Middle frontal gyrus (tissue), 1 donor: ENCODE data around the gene TMC6.

Experiments
- DNase-seq: peaks from one replicate; pipeline ENCODE4 v3.0.0-alpha.2; 2015; ENCODE audit warnings: low spot score; ENCODE audit errors: extremely low spot score

TMC6 gene

DNA sequence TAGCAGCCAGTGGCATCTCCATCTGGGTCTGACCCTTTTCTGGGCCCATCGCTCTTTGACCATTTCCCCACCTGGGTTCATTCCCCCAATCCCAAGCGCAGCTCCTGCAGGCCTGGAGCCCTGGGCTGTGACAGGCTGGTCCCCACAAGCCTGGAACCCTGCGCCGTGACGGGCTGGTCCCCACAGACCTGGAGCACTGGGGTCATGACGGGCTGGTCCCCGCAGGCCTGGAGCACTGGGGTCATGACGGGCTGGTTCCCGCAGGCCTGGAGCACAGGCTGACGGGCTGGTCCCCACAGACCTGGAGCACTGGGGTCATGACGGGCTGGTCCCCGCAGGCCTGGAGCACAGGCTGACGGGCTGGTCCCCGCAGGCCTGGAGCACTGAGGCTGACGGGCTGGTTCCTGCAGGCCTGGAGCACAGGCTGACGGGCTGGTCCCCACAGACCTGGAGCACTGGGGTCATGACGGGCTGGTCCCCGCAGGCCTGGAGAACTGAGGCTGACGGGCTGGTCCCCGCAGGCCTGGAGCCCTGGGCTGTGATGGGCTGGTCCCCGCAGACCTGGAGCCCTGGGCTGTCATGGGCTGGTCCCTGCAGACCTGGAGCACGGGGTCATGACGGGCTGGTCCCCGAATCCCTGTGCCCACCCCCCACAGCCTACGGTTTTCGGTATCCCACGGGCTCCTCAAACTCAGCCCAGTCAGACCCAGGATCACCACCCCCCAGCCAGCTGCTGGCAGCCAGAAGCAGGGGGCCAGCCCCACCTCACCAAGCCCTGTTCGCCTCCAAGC is 16.6 kb downstream of the TMC6 start:
- no peak for DNase-seq

DNA sequence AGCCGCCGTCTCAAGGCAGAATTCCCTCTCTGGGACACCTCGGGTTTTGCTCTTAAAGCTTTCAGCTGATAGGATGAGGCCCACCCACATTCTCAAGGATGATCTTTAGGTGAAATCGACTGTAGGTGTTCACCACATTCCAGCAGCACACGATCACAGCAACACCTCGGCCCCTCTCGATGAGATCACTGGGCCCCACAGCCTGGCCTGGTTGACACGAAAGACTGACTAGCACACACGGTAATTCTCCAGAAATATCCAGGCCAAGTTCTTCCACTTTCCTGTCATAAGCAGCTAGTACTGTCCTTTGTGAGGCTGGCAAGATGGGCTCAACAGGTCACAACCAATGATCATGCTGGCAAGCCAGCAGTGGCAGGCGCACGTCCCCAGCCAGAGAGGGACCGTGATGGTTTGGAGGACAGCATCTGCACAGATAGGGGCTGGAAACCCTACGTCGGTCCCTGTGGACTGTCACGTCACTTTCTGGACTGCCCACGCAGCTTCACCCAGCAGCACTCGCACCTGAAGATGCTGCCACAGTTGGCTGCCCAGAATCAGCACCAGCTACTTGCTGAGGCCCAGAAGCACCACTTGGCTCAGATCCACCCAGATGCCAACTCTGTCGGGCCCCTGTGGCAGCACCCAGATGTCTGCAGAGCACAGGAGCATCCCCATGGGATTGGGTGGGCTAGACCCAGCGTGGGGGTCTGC is 17.4 kb downstream of the TMC6 start:
- DNase-seq, result no peak

DNA sequence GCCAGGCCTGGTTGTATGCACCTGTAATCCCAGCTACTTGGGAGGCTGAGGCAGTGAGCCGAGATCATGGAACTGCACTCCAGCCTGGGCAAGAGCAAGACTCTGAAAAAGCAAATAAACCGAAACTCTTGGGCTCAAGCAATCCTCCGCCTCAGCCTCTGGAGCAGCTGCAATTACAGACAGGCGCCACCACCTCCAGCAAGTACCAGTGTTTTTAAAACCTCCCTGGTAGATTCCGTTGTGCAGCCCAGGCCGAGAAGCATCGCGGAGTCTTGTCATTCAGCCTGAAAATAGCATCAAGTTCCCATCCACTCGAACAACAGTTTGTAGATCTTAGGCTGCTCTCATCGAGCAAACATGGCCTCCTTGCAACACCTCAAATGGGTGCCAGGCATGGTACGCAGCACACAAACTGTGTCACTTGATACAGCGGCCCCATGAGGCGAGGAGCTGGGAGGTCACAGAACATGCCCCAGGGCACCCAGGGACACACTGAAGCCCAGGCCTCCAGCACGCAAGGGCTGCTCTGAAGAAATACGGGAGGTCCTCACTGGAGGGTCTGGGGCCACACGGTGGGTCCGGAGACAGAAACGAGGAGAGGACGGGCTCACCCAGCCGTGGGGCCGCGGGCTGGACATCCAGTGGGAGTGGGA is 18.1 kb downstream of the TMC6 start:
- no peak for DNase-seq

DNA sequence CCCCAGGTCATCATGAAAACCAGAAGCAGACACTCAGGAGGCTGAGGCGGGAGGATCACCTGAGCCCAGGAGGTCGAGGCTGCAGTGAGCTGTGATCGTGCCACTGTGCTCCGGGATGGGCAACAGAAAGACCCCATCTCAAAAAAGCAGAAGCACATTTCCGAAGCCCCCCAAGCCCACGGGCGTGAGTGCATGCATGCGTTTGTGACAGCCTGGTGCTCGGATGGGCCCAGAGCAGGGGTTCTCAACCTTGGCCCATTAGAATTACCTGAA is 19.1 kb downstream of the TMC6 start:
- DNase-seq, result no peak

DNA sequence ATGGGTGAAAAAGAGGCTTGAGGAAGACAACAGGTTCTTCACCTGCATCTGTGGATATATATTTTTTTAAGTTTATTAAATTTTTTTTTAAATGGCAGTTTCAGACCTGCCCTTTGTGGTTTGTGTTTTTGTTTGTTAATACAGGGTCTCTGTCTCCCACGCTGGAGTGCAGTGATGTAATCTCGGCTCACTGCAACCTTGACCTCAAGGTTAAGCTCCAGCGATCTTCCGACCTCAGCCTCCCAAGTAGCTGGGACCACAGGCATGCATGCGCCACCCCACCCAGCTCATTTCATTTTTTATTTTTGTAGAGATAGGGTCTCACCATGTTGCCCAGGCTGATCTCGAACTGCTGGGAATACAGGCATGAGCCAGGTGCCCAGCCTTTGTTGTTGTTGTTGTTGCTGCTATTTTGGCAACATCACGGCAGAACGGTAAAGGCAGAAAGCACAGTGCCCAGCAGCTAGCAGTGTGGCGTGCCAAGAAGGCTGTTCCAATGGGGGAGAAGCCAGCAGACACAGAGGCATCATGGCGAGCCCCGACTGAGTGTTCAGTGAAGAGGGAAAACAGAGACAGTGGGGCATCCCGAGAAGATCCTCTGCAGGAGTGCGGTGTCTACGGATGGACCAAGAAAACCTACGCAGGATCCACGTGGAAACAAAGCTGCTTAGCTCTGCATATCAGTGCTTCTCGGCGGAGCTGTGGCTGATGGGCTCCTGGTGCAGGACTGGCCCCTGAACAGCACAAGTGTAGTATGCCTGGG is 19.6 kb downstream of the TMC6 start:
- no peak for DNase-seq

DNA sequence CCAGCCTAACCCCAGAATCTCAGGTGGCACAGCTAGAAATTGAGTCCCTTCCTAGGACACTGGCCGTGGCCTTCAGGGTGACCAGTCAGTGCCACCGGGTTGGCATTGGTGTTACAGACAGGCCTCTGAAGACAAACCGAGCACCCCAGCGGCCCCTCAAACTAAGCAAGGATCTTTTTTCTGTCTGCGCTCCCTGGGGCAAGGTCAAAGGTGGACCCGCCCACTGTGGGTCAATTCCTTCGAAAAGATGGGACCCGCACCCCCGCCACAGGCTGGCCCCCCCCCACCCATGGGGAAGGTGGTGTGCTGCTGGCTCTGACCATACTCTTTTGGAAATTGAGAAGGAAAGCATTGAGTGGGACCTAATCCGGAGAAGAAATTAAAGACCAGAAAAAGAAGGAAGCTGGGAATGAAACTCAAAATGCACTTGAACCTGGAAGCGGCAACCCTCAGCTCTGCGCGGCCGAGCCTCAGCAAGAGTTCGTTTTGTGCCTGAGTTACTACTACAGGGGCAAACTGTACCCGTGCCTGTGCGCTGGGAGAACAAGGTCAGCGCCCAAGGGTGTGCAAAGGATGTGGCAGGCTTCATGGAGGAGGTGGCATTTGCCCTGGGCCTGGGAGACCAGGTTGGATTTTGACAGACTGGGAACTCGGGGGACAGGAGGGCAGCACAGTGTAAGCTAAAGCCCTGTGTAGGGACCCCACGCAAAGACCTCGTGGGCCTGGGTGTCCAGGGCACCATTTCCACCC is 20.4 kb downstream of the TMC6 start:
- no peak for DNase-seq

DNA sequence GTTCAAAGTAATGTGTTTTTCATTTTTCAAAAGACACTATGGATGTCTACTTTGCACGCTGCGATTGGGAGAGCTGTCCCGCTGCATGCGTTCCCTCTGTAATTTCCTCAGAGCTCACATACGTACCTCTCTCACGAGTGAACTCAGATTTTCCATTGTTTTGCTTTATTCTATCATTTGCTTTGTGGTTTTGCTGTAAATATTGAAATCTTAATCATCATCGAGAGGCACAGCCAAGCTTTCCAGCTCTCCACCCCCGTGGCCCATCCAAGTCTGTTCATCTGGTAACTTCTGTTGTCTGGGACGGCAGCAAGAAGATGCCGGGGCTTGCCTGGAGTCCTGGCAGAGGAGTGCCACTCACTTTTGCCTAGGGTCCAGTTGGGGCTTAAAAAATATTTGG is 21.1 kb downstream of the TMC6 start:
- DNase-seq, result no peak

DNA sequence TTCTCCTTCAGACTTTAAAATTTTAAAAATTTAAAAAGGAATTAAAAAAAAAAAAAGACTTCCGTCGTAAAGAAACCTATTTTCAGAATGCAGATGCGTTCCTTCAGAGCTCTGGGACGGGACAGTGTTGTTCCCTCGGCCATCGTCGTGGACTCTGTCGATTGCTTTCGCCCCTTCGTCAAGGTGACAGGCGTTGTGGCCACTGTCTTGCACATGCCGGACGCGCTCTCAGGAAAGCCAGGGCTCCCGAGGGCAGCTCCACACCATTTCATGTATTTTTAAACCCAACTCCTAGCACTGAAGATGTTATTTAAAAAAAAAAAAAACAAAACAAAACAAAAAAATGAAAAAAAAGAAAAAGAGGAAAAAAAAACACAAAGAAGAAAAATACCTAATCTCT is 22.3 kb downstream of the TMC6 start:
- DNase-seq, result no peak

DNA sequence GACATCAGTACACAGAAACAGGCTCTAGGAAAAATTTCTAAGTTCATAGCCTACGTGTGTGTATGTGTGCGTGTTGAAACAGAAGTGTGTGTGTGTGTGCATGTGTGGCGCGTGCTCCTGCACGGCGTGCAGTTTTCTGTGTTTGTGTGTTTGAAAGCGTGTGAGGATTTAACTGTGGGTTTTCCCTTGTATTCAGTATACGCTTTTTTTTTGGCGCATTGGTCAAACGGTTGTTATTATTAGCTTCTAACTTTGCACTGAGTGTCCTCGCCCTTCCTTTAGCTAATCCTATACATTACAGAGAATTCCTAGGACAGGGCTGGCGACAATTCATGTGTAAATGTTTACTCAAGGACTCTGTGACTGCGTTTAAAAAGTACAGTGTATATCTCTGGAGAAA is 23.0 kb downstream of the TMC6 start:
- no peak for DNase-seq

DNA sequence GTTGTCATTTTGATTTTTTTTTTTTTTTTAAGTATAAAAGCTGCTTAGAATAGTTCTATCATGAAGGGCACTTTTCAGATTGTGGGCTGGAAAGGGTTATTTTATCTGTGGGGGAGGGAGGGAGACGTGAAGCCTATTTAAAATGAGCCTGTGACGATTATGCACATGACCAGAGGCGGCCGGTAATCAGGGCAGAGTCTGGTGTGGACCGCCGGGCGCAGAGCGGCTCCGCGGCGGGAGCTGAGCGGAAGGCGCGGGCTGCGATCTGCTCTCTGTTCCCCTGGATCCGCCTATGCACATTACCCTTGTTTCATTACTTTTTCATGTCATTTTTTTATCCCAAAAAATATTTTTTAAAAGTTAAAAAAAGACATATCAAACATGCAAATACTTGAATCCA is 23.5 kb downstream of the TMC6 start:
- DNase-seq, result no peak

DNA sequence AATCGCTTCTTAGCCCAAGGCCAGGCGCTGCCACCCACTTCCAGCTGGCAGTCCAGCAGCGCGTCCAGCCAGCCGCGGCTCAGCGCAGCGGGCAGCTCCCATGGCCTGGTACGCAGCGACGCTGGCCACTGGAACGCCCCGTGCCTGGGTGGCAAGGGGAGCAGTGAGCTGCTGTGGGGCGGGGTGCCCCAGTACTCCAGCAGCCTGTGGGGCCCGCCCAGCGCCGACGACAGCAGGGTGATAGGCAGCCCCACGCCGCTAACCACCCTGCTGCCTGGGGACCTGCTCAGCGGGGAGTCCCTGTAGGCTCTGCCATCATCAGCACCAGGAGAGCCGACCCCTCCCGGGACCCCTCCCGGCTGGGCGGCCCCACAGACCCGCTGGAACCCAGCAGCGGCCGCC is 24.0 kb downstream of the TMC6 start:
- no peak for DNase-seq

DNA sequence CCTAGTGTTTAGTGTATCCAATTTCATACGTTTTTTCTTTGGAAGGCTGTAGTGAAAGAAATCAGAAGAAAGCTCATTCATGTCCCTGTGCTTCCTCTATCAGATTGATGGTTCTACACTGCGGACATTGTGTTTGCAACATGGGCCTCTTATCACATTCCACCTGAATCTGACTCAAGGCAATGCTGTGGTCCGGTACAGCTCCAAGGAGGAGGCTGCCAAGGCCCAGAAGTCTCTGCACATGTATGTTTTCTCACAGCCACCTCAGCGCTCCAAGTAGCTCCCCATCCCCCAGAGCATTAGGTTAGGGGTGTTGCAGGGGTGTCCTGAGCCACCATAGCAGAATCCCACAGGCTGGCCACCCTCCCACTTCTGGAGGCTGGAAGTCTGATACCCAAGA is 25.2 kb downstream of the TMC6 start:
- DNase-seq, result no peak

DNA sequence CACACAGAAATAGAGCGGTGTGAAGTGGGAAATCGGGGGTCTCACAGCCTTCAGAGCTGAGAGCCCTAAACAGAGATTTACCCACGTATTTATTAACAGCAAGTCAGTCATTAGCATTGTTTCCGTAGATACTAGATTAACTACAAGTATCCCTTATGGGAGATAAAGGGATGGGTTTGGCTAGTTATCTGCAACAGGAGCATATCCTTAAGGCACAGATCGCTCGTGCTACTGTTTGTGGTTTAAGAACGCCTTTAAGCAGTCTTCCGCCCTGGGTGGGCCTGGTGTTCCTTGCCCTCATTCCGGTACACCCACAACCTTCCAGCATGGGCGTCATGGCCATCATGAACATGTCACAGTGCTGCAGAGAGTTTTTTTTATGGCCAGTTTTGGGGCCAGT is 27.0 kb downstream of the TMC6 start:
- DNase-seq, result no peak

DNA sequence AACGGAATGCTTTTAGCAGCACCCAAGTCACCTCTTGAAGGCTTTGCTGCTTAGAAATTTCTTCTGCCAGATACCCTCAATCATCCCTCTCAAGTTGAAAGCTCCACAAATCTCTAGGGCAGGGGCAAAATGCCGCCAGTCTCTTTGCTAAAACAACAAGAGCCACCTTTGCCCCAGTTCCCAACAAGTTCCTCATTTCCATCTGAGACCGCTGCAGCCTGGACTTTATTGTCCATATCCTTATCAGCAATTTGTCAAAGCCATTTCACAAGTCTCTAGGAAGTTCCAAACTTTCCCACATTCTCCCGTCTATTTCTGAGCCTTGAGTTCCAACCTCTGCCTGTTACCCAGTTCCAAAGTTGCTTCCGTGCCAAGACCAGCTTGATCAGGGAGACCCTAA is 27.4 kb downstream of the TMC6 start:
- DNase-seq, result no peak

DNA sequence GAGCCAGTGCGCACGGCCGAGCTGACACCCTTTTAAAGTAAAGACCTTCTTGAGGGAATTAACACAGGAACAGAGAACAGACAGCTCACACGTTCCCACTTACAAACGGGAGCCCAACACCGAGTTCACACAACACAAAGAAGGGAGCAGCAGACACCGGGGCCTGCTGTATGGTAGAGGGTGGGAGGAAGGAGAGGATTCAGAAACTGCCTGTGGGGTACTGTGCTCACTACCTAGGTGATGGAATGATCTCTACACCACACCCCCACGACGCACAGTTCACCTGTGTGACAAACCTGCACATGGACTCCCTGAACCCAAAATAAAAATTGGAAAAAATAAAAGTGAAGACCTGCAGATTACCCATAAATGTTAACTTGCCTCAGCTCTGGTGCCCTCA is 32.5 kb downstream of the TMC6 start:
- no peak for DNase-seq

DNA sequence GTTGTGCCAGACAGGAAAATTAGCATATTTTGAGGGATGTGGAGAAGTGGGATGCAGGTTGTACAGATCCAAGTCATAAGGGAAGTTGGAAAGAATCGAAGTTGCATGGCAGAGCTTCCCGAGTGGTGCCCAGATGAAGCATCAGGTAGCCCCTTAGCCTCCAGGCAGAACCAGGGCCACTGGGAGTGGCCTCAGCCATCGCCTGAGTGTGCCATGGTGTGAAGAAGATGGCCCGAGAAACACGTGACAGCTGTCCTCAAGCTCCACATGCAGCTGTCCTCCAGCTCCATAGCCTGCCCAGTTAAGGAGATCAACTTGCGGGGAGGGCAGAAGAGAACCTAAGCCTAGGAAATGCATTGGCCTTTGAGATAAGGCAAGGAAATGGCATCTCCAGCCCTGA is 33.5 kb downstream of the TMC6 start:
- no peak for DNase-seq

DNA sequence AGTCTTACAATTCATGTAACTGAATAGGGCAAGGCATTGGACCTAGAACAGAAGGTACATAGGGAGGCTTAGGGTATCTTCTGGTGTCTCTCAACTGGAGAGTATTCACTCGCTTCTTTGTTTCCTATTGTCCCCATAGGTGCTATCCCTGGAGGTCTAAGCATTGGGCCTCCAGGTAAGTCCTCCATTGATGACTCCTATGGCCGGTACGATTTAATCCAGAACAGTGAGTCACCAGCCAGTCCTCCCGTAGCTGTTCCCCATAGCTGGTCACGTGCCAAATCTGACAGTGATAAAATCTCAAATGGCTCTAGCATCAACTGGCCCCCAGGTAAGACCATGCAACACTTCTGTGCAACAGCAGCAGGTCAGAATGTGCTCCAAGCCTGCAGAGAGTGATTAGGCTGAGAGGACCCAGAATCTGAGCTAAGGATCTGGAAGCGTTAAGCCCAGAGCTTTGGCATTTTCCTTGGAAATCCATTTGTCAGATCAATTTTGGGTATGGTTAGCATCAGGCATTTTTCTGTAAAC is 35.7 kb downstream of the TMC6 start:
- no peak for DNase-seq

DNA sequence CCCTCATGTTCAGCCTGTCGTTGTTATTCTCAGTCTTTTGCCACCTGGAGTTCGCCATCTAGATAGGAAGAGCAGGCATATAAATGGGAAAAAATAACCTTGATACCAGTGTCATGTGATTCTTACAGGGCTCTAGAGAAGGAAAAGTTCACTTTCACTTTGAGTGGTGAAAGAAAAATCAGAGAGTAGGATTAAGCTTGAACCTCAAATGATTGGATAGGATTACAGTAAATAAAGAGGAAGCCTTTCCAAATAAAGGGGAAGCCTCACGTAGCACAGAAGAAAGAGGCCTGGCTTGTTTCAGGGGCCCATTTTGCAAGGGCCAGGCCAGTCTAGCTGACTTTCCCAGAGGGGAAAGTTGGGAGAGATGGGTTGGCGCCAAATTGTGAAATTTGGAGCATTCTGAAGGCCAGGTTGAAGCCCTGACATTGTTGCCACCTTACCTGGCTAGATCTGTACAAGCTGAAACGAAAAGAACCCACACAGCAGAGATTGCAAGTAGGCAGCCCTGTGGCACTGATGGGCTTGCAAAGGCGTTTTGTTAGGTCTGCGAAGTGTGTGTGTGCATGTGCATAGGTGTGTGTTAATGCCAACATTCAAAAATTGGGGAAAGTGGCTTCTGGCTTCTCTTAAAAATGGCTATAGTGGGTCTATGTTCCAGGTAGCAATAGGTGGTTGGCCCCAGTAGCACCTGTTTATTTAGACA is 38.8 kb downstream of the TMC6 start:
- DNase-seq, result no peak

DNA sequence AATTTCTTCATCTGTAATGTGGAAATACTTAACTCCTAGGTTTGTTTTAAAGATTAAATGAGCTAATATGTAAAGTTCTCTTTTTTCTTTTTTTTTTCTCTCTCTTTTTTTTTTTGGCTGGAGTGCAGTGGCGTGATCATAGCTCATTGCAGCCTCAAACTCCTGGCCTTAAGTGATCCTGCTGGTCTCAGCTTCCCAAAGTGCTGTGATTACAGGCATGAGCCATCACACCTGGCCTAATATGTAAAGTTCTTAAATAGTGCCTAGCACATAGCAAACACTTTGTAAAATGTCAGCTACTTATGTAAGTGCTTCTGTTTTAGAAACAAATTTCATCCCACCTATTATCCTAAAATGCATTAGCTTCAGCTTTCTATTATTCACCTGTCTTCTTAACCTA is 40.0 kb downstream of the TMC6 start:
- no peak for DNase-seq

DNA sequence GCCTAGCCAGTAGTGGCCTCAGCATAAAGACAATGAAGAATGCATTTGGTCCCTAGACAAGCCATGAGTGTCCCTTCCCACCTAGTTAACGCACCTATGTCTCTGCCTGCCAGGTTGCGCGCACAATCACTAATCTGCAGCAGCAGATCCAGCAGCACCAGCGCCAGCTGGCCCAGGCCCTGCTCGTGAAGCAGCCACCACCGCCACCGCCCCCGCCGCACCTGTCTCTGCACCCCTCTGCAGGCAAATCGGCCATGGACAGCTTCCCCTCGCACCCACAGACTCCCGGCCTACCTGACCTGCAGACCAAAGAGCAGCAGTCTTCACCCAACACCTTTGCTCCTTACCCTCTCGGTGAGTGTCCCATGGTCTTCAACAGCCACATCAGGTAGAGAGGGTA is 41.8 kb downstream of the TMC6 start:
- DNase-seq, result no peak

DNA sequence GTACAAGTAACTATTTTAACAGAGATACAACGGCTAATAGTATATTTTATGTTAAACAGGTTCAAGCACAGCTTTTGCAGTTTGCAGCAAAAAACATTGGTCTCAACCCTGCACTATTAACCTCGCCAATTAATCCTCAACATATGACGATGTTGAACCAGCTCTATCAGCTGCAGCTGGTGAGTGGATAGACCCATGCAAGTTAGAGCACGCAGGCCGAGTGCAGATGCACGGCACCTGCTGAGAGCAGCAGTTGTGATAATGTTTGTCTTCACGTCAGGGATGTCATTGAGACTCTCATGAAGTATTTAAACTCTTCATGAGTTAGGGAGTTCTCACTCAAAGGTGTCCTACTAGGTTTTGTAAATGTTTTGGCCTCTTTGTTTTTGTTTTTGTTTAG is 45.6 kb downstream of the TMC6 start:
- no peak for DNase-seq
